ENCODE results near the gene XYLT2. TPM values are rescaled to one million over a fixed set of nuclear protein-coding genes. Genes with fewer than 3 reads are reported as not detected.

XYLT2 gene
- total and polyA plus RNA-seq, 2 of the 8 experiments (the other 6 are each of a cell fraction or from before 2014, with no cell fraction given) = 28.0 to 29.9 TPM

DNA sequence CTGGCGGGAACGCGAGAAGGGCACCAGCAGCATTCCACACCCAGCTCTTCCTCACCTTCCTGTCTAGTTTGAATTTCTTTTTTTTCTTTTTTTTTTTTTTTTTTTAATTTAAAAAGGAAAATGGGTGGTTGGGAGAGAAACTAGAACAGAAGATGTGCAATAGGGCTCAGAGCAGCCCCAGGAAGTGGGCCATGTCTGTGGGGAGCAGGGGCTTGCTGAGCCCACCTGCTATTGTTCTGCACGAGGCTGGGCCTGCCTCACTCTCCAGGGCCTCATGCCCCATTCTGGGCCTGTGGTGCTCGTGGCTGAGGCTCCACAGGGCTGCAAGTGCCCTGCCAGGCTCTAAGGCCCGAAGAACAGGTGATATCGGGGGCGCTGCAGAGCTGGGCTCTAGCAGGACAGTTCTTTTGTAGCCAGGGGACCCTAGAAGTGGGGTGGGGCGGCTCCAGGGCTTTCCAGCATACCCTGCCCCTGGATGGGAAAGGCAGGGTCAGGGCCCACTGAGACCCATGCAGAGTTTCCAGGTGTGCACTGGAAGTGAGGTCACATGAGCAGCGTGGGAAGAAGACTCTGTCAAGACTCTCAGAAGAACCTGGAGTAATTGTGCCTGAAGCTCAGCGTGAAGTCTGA lies 14.7 kb downstream of the XYLT2 start (continued):
- TF ChIP-seq RFX5 (IDR thresholded peaks at IDR 0.05; ENCODE audit: borderline replicate concordance, low read depth, low read length) (no peak), POU5F1 (IDR thresholded peaks at IDR 0.05; ENCODE audit: low read depth, low read length) (no peak), CTBP2 (IDR thresholded peaks at IDR 0.05; ENCODE audit: borderline replicate concordance, insufficient read depth, insufficient read length, low read length) (no peak), HDAC6 (IDR thresholded peaks at IDR 0.05; ENCODE audit: low read depth, low read length) (no peak)
